H1 (cell line): Measurements from ENCODE around the gene HNRNPU.

Experiments
- EP300 ChIP-seq, 2 experiments: IDR thresholded peaks; 1 replicate in 1 of 2; 2 replicates in 1 of 2; pipeline ENCODE4 v1.6.1; 2011 to 2012; ENCODE audit warnings: low read depth in 2 of 2, low read length in 2 of 2, mild to moderate bottlenecking in 2 of 2, borderline replicate concordance in 1 of 2, inconsistent platforms in 1 of 2, moderate library complexity in 1 of 2
- JUND ChIP-seq: IDR thresholded peaks from 2 replicates; pipeline ENCODE4 v1.6.1; 2011; ENCODE audit warnings: mild to moderate bottlenecking, improper control_type of control experiment, low read length
- TF ChIP-seq, protein P1 (sequence below), 3 experiments: IDR thresholded peaks; 1 replicate in 2 of 3; 2 replicates in 1 of 3; pipeline versions ENCODE4 v1.5.1 to v1.6.1; 2011; ENCODE audit warnings: low read length in 3 of 3, mild to moderate bottlenecking in 3 of 3, inconsistent platforms in 2 of 3, low read depth in 1 of 3, moderate library complexity in 1 of 3; ENCODE audit not compliant: insufficient read depth in 1 of 3; ENCODE audit errors: control extremely low read depth in 1 of 3

- TF ChIP-seq, protein P1, sequence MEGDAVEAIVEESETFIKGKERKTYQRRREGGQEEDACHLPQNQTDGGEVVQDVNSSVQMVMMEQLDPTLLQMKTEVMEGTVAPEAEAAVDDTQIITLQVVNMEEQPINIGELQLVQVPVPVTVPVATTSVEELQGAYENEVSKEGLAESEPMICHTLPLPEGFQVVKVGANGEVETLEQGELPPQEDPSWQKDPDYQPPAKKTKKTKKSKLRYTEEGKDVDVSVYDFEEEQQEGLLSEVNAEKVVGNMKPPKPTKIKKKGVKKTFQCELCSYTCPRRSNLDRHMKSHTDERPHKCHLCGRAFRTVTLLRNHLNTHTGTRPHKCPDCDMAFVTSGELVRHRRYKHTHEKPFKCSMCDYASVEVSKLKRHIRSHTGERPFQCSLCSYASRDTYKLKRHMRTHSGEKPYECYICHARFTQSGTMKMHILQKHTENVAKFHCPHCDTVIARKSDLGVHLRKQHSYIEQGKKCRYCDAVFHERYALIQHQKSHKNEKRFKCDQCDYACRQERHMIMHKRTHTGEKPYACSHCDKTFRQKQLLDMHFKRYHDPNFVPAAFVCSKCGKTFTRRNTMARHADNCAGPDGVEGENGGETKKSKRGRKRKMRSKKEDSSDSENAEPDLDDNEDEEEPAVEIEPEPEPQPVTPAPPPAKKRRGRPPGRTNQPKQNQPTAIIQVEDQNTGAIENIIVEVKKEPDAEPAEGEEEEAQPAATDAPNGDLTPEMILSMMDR (IDR thresholded peaks at IDR 0.05; ENCODE audit: control extremely low read depth in 1 of 3, insufficient read depth in 1 of 3, low read depth in 1 of 3, low read length in 3 of 3), result no peak
- no peak for TF ChIP-seq EP300 (IDR thresholded peaks at IDR 0.05; ENCODE audit: borderline replicate concordance in 1 of 2, low read depth in 2 of 2, low read length in 2 of 2)
- TF ChIP-seq JUND, result no peak
Observed at GRCh38 chr1:244866355-244866754, 2.0 kb upstream of the HNRNPU start.
